ENCODE results near the gene NDST3.

Gene NDST3

GRCh38 chr4:118018381-118019145, 15.7 kb upstream of the NDST3 start:
- H3K79me1 ChIP-seq (ENCODE audit: low read depth, low read length): no peaks in the 10 kb centered on the region
- no peak overlapping the region for H3K4ac ChIP-seq (ENCODE audit: low read length)
- no peaks in the 10 kb centered on the region for H3K27me3 ChIP-seq (ENCODE audit: control insufficient read depth in 3 of 3, insufficient read depth in 3 of 3, low read depth in 1 of 3, low read length in 3 of 3)
- H4K91ac ChIP-seq (ENCODE audit: low read depth, low read length, poor library complexity): no peak overlapping the region
- no peak overlapping the region for H3K9ac ChIP-seq (ENCODE audit: low read depth, low read length, poor library complexity)
- H2BK120ac ChIP-seq (ENCODE audit: low read depth, low read length): no peak overlapping the region
- H3K4me3 ChIP-seq (ENCODE audit: low read length in 2 of 2): no peak overlapping the region
- no peak overlapping the region for H2AK5ac ChIP-seq (ENCODE audit: low read depth, low read length)
- H3K14ac ChIP-seq (ENCODE audit: low read length): no peak overlapping the region
- DNase-seq (ENCODE audit: low spot score): no peak
- no peak overlapping the region for H3K18ac ChIP-seq (ENCODE audit: low read length)
- no peaks in the 10 kb centered on the region for H3K9me3 ChIP-seq (replicated peaks in 1 of 2; ENCODE audit: control insufficient read depth in 2 of 2, insufficient read depth in 1 of 2, low read depth in 1 of 2, low read length in 2 of 2)
- H2AFZ ChIP-seq (ENCODE audit: low read length): no peak overlapping the region
- no peak overlapping the region for H2BK5ac ChIP-seq (ENCODE audit: low read length)
- no peak overlapping the region for H3K4me2 ChIP-seq (ENCODE audit: insufficient read depth, low read length, poor library complexity, severe bottlenecking)
- H3K4me1 ChIP-seq (ENCODE audit: control insufficient read depth in 2 of 2, insufficient read depth in 1 of 2, low read depth in 1 of 2, low read length in 2 of 2): no peaks in the 10 kb centered on the region
- H3K23ac ChIP-seq (ENCODE audit: low read depth, low read length, poor library complexity): no peak overlapping the region
- H3K27ac ChIP-seq (replicated peaks; ENCODE audit: low read length): no peak overlapping the region
- no peak overlapping the region for H2BK15ac ChIP-seq (ENCODE audit: low read length)
- H2BK12ac ChIP-seq (ENCODE audit: low read length): no peak overlapping the region
- no peak overlapping the region for H4K8ac ChIP-seq (ENCODE audit: low read depth, low read length)
- H3K36me3 ChIP-seq (replicated peaks in 1 of 2; ENCODE audit: control insufficient read depth in 2 of 2, insufficient read depth in 2 of 2, low read length in 2 of 2): no peaks in the 10 kb centered on the region

DNA sequence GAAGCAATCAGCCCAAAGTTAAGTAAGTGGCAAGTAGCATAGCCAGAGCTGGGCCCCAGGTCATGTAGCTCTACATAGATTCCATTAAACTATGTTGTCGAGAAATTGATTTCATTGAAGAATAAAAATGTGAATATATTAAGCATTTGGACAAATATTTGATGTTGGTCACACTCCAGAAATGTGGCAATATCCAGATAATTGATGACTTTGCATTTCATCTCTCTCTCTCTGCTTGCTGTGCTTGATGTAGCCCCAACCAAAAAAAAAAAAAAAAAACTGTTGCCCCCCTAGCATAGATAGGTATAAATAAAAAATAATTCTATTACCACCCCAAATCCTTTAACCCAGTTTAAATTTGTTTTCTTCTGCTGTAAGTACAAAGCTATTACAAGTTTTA, 7.5 kb upstream of the NDST3 start:
- Histone ChIP-seq H3K9me3 (replicated peaks in 1 of 2; ENCODE audit: control insufficient read depth in 2 of 2, insufficient read depth in 1 of 2, low read depth in 1 of 2, low read length in 2 of 2) (no peaks in the 10 kb centered on the region), H4K91ac (ENCODE audit: low read depth, low read length, poor library complexity) (no peak overlapping the region), H3K4me3 (ENCODE audit: low read length in 2 of 2) (no peak overlapping the region), H2AK5ac (ENCODE audit: low read depth, low read length) (no peak overlapping the region), H3K4me1 (ENCODE audit: control insufficient read depth in 2 of 2, insufficient read depth in 1 of 2, low read depth in 1 of 2, low read length in 2 of 2) (no peaks in the 10 kb centered on the region), H2BK120ac (ENCODE audit: low read depth, low read length) (no peak overlapping the region), H2AFZ (ENCODE audit: low read length) (no peak overlapping the region), H2BK5ac (ENCODE audit: low read length) (no peak overlapping the region), H3K18ac (ENCODE audit: low read length) (no peak overlapping the region), H3K27ac (replicated peaks; ENCODE audit: low read length) (no peak overlapping the region), H3K4me2 (ENCODE audit: insufficient read depth, low read length, poor library complexity, severe bottlenecking) (no peak overlapping the region), H3K27me3 (ENCODE audit: control insufficient read depth in 3 of 3, insufficient read depth in 3 of 3, low read depth in 1 of 3, low read length in 3 of 3) (peaks cover 0 to 2% (median 0%) of the 10 kb centered on the region in 3 experiments), H4K8ac (ENCODE audit: low read depth, low read length) (no peak overlapping the region), H2BK15ac (ENCODE audit: low read length) (no peak overlapping the region), H3K9ac (ENCODE audit: low read depth, low read length, poor library complexity) (no peak overlapping the region), H3K14ac (ENCODE audit: low read length) (no peak overlapping the region), H3K79me1 (ENCODE audit: low read depth, low read length) (no peaks in the 10 kb centered on the region), H3K4ac (ENCODE audit: low read length) (no peak overlapping the region), H3K23ac (ENCODE audit: low read depth, low read length, poor library complexity) (no peak overlapping the region), H2BK12ac (ENCODE audit: low read length) (no peak overlapping the region), H3K36me3 (replicated peaks in 1 of 2; ENCODE audit: control insufficient read depth in 2 of 2, insufficient read depth in 2 of 2, low read length in 2 of 2) (no peaks in the 10 kb centered on the region)
- DNase-seq (ENCODE audit: low spot score): no peak
- WGBS, 2 donors (ENCODE audit: extremely low coverage in 2 of 2, insufficient read length in 2 of 2, insufficient replicate concordance in 1 of 2): no CpG with 5 or more reads among the region's 1 CpG

- H2BK5ac ChIP-seq (ENCODE audit: low read length): no peak overlapping the region
Measured at GRCh38 chr4:118029224-118029623, 5.1 kb upstream of the NDST3 start.

GRCh38 chr4:118032691-118033090, 1.6 kb upstream of the NDST3 start:
- Histone ChIP-seq H2BK120ac (ENCODE audit: low read depth, low read length) (no peak overlapping the region), H3K36me3 (replicated peaks in 1 of 2; ENCODE audit: control insufficient read depth in 2 of 2, insufficient read depth in 2 of 2, low read length in 2 of 2) (no peaks in the 10 kb centered on the region), H3K27me3 (ENCODE audit: control insufficient read depth in 3 of 3, insufficient read depth in 3 of 3, low read depth in 1 of 3, low read length in 3 of 3) (peaks cover 0 to 15% (median 0%) of the 10 kb centered on the region in 3 experiments), H3K4me3 (ENCODE audit: low read length in 2 of 2) (no peak overlapping the region), H2BK12ac (ENCODE audit: low read length) (no peak overlapping the region), H3K79me1 (ENCODE audit: low read depth, low read length) (no peaks in the 10 kb centered on the region), H3K9ac (ENCODE audit: low read depth, low read length, poor library complexity) (no peak overlapping the region), H3K4ac (ENCODE audit: low read length) (no peak overlapping the region), H3K14ac (ENCODE audit: low read length) (no peak overlapping the region), H3K9me3 (replicated peaks in 1 of 2; ENCODE audit: control insufficient read depth in 2 of 2, insufficient read depth in 1 of 2, low read depth in 1 of 2, low read length in 2 of 2) (no peaks in the 10 kb centered on the region), H2AK5ac (ENCODE audit: low read depth, low read length) (no peak overlapping the region), H3K4me1 (ENCODE audit: control insufficient read depth in 2 of 2, insufficient read depth in 1 of 2, low read depth in 1 of 2, low read length in 2 of 2) (no peaks in the 10 kb centered on the region), H3K4me2 (ENCODE audit: insufficient read depth, low read length, poor library complexity, severe bottlenecking) (no peak overlapping the region), H4K8ac (ENCODE audit: low read depth, low read length) (no peak overlapping the region), H4K91ac (ENCODE audit: low read depth, low read length, poor library complexity) (no peak overlapping the region), H3K23ac (ENCODE audit: low read depth, low read length, poor library complexity) (no peak overlapping the region), H2AFZ (ENCODE audit: low read length) (peak overlapping the region; percentile 99), H2BK15ac (ENCODE audit: low read length) (no peak overlapping the region), H3K18ac (ENCODE audit: low read length) (no peak overlapping the region), H2BK5ac (ENCODE audit: low read length) (no peak overlapping the region), H3K27ac (replicated peaks; ENCODE audit: low read length) (no peak overlapping the region)
- no peak for DNase-seq (ENCODE audit: low spot score)
- no CpG with 5 or more reads among the region's 2 CpGs for WGBS, 2 donors (ENCODE audit: extremely low coverage in 2 of 2, insufficient read length in 2 of 2, insufficient replicate concordance in 1 of 2)

More at GRCh38 chr4:118029224-118029623, 5.1 kb upstream of the NDST3 start:
- no peak overlapping the region for H3K27ac ChIP-seq (replicated peaks; ENCODE audit: low read length)
- H2AFZ ChIP-seq (ENCODE audit: low read length): no peak overlapping the region
- H3K9me3 ChIP-seq (replicated peaks in 1 of 2; ENCODE audit: control insufficient read depth in 2 of 2, insufficient read depth in 1 of 2, low read depth in 1 of 2, low read length in 2 of 2): no peaks in the 10 kb centered on the region
- no CpG with 5 or more reads among the region's 1 CpG for WGBS, 2 donors (ENCODE audit: extremely low coverage in 2 of 2, insufficient read length in 2 of 2, insufficient replicate concordance in 1 of 2)
- H2AK5ac ChIP-seq (ENCODE audit: low read depth, low read length): no peak overlapping the region
- no peak overlapping the region for H2BK15ac ChIP-seq (ENCODE audit: low read length)
- H3K14ac ChIP-seq (ENCODE audit: low read length): no peak overlapping the region
- H3K23ac ChIP-seq (ENCODE audit: low read depth, low read length, poor library complexity): no peak overlapping the region
- H3K79me1 ChIP-seq (ENCODE audit: low read depth, low read length): no peaks in the 10 kb centered on the region
- H3K4ac ChIP-seq (ENCODE audit: low read length): no peak overlapping the region
- no peak overlapping the region for H2BK12ac ChIP-seq (ENCODE audit: low read length)
- H3K9ac ChIP-seq (ENCODE audit: low read depth, low read length, poor library complexity): no peak overlapping the region
- H3K4me2 ChIP-seq (ENCODE audit: insufficient read depth, low read length, poor library complexity, severe bottlenecking): no peak overlapping the region
- DNase-seq (ENCODE audit: low spot score): no peak
- no peaks in the 10 kb centered on the region for H3K36me3 ChIP-seq (replicated peaks in 1 of 2; ENCODE audit: control insufficient read depth in 2 of 2, insufficient read depth in 2 of 2, low read length in 2 of 2)
- H3K18ac ChIP-seq (ENCODE audit: low read length): no peak overlapping the region
- no peak overlapping the region for H2BK120ac ChIP-seq (ENCODE audit: low read depth, low read length)
- no peak overlapping the region for H3K4me3 ChIP-seq (ENCODE audit: low read length in 2 of 2)
- H4K8ac ChIP-seq (ENCODE audit: low read depth, low read length): no peak overlapping the region
- peaks cover 0 to 15% (median 0%) of the 10 kb centered on the region in 3 experiments for H3K27me3 ChIP-seq (ENCODE audit: control insufficient read depth in 3 of 3, insufficient read depth in 3 of 3, low read depth in 1 of 3, low read length in 3 of 3)
- no peaks in the 10 kb centered on the region for H3K4me1 ChIP-seq (ENCODE audit: control insufficient read depth in 2 of 2, insufficient read depth in 1 of 2, low read depth in 1 of 2, low read length in 2 of 2)
- H4K91ac ChIP-seq (ENCODE audit: low read depth, low read length, poor library complexity): no peak overlapping the region
